Vagina (tissue), 2 donors: ENCODE measurements around the gene DIP2B.

Source experiments
- POLR2A ChIP-seq, 2 donors: fragments of 450-650 bp; IDR thresholded peaks; one replicate each; pipeline ENCODE4 v1.6.1; 2017; ENCODE audit warnings: antibody characterized with exemption in 2 of 2, mild to moderate bottlenecking in 2 of 2, moderate library complexity in 2 of 2
- TF ChIP-seq, protein P1 (sequence below), 3 experiments: fragments of 450-650 bp in 2 of 3; fragments of 200-600 bp in 1 of 3; sonication (generic) in 1 of 3; IDR thresholded peaks; one replicate each; pipeline ENCODE4 v1.5.1; 2017 to 2019; ENCODE audit warnings: antibody characterized with exemption in 3 of 3, mild to moderate bottlenecking in 2 of 3, moderate library complexity in 2 of 3

- TF ChIP-seq, protein P1, sequence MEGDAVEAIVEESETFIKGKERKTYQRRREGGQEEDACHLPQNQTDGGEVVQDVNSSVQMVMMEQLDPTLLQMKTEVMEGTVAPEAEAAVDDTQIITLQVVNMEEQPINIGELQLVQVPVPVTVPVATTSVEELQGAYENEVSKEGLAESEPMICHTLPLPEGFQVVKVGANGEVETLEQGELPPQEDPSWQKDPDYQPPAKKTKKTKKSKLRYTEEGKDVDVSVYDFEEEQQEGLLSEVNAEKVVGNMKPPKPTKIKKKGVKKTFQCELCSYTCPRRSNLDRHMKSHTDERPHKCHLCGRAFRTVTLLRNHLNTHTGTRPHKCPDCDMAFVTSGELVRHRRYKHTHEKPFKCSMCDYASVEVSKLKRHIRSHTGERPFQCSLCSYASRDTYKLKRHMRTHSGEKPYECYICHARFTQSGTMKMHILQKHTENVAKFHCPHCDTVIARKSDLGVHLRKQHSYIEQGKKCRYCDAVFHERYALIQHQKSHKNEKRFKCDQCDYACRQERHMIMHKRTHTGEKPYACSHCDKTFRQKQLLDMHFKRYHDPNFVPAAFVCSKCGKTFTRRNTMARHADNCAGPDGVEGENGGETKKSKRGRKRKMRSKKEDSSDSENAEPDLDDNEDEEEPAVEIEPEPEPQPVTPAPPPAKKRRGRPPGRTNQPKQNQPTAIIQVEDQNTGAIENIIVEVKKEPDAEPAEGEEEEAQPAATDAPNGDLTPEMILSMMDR (IDR thresholded peaks at IDR 0.05), result no peak
- no peak for TF ChIP-seq POLR2A (IDR thresholded peaks at IDR 0.05)
Observed at GRCh38 chr12:50725011-50725942, 220.5 kb downstream of the DIP2B start.
